Esophagus squamous epithelium (tissue), 4 donors: Measurements from ENCODE around the gene NUTM2D.
"Not testable (repeated sequence)": the region's sequence is repeated elsewhere in the genome, so short reads cannot be mapped to it uniquely, and the experiment has no call there.

Source experiments
- POLR2A ChIP-seq, 4 donors: fragments of 450-650 bp; IDR thresholded peaks; one replicate each; pipeline ENCODE4 v1.6.1; 2017; ENCODE audit warnings: antibody characterized with exemption in 4 of 4, mild to moderate bottlenecking in 4 of 4, moderate library complexity in 3 of 4
- TF ChIP-seq, protein P1 (sequence below), 6 experiments: fragments of 450-650 bp in 4 of 6; fragments of 200-600 bp in 2 of 6; sonication (generic) in 2 of 6; IDR thresholded peaks; one replicate each; pipeline ENCODE4 v1.5.1; 2016 to 2019; ENCODE audit warnings: antibody characterized with exemption in 6 of 6, mild to moderate bottlenecking in 4 of 6, moderate library complexity in 4 of 6

DNA sequence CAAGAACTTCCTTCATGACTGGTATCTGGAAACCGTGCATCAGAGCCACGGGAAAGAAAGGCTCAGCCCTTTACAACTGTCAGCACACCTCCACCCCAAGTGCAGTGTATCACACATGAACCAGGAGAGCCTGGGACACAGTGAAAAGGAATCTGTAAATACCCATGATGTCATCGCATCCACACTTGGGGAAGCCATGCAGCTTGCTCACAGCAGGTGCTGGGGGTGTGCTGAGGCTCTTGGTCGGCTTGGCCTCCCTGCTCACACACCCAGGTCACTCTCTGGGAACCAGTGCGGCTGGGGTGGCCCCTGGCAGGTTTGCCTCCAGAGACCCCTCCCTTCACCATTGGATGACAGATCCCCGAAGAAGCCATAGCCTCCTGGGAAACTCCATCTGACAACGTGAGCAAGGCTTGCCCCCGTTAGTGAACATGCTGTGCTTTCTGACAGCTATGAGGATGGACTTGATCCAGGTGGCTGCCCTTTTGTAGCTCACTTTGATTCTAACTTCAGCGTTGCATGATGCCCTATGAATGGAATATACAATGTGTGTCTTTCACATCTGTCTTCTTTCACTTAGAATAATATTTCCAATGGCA, 12.1 kb downstream of the NUTM2D start:
- TF ChIP-seq, protein P1, sequence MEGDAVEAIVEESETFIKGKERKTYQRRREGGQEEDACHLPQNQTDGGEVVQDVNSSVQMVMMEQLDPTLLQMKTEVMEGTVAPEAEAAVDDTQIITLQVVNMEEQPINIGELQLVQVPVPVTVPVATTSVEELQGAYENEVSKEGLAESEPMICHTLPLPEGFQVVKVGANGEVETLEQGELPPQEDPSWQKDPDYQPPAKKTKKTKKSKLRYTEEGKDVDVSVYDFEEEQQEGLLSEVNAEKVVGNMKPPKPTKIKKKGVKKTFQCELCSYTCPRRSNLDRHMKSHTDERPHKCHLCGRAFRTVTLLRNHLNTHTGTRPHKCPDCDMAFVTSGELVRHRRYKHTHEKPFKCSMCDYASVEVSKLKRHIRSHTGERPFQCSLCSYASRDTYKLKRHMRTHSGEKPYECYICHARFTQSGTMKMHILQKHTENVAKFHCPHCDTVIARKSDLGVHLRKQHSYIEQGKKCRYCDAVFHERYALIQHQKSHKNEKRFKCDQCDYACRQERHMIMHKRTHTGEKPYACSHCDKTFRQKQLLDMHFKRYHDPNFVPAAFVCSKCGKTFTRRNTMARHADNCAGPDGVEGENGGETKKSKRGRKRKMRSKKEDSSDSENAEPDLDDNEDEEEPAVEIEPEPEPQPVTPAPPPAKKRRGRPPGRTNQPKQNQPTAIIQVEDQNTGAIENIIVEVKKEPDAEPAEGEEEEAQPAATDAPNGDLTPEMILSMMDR (IDR thresholded peaks at IDR 0.05): not testable (repeated sequence)
- TF ChIP-seq POLR2A (IDR thresholded peaks at IDR 0.05): not testable (repeated sequence)
